Neural progenitor cell (in vitro differentiated cells): Measurements from ENCODE around the gene C1orf74.

Experiments
- EZH2 ChIP-seq: fragments of 200-600 bp; sonication (generic); IDR thresholded peaks from 2 replicates; pipeline ENCODE4 v1.6.1; 2017; ENCODE audit warnings: antibody characterized with exemption, mild to moderate bottlenecking, moderate library complexity
- EZH2phosphoT487 ChIP-seq: fragments of 200-600 bp; sonication (generic); IDR thresholded peaks from 2 replicates; pipeline ENCODE4 v1.6.1; 2017; ENCODE audit warnings: antibody characterized with exemption
- TF ChIP-seq, protein P1 (sequence below): fragments of 200-600 bp; sonication (generic); IDR thresholded peaks from 2 replicates; pipeline ENCODE4 v1.5.1; 2017; ENCODE audit warnings: antibody characterized with exemption, mild to moderate bottlenecking

DNA sequence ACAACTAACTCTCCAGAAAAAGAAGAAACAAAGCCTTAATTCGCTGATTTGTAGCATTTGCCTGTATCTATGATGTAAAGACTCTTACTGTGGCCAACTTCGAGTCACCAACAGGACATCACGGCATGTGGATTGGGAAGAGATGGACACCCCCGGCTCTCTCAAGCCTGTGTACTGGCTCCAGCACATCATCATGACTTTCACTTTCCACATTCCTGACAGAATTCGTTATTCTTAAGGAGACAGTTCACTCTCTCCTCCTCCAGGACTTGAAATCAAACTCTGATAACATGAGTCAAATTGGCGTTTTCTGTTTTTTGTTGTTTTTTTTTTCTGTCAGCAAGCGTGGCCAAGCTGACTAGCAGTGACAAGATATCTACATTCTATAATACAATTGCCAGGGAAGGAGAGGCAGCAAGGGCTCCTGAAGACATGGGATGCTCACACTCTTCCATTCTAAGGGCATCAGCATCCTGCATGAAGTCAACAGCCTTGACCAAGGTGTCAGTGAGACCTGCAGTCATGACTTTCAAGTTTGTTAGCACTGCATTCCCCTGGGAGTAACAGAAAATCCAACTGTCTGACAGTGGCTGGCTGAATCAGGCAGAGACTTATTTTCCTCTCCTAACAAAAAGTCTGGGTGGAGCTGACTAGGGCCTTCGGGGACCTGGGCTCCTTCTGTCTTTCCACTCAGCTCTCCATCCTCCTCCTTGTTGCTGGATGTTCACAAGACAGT, 41.8 kb downstream of the C1orf74 start:
- no peak for TF ChIP-seq EZH2phosphoT487
- TF ChIP-seq, protein P1, sequence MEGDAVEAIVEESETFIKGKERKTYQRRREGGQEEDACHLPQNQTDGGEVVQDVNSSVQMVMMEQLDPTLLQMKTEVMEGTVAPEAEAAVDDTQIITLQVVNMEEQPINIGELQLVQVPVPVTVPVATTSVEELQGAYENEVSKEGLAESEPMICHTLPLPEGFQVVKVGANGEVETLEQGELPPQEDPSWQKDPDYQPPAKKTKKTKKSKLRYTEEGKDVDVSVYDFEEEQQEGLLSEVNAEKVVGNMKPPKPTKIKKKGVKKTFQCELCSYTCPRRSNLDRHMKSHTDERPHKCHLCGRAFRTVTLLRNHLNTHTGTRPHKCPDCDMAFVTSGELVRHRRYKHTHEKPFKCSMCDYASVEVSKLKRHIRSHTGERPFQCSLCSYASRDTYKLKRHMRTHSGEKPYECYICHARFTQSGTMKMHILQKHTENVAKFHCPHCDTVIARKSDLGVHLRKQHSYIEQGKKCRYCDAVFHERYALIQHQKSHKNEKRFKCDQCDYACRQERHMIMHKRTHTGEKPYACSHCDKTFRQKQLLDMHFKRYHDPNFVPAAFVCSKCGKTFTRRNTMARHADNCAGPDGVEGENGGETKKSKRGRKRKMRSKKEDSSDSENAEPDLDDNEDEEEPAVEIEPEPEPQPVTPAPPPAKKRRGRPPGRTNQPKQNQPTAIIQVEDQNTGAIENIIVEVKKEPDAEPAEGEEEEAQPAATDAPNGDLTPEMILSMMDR = no peak
- TF ChIP-seq EZH2 = no peak
